HG03060 (cell line): ENCODE results near the gene AIF1L.

Experiments used
- ATAC-seq: cut with Tn5 transposase; IDR thresholded peaks from one replicate; pipeline ENCODE4 v1.9.1; 2021; ENCODE audit warnings: low read depth, moderate number of reproducible peaks; ENCODE audit not compliant: unreplicated experiment

AIF1L gene

GRCh38 chr9:131096269-131097125 lies at the start of gene AIF1L:
Gene AIF1L (plus strand): TSS chr9:131096531. CDS start chr9:131096630, 99 bp downstream.
- no peak for ATAC-seq

GRCh38 chr9:131046581-131047202 lies 49.6 kb upstream of the AIF1L start:
- no peak for ATAC-seq

DNA sequence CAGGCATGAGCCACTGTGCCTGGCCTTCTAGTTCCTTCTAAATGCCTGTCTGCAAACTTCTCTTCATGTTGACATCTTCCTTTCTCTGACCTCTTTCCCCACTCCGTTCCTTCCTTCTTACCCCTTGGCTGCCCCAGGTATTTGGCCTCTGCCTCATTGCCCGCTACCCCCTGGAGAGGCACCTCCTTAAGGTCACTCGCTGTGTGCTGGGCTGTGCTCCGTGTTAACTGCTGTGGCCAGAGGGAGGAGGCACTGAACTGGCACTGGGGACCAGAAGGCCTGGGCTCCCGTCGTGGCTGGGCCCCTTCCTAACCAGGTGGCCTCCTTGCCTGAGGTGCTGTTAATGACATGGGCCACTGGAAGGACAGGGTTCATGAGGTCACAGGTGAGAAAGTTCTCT lies 48.0 kb upstream of the AIF1L start:
- no peak for ATAC-seq

DNA sequence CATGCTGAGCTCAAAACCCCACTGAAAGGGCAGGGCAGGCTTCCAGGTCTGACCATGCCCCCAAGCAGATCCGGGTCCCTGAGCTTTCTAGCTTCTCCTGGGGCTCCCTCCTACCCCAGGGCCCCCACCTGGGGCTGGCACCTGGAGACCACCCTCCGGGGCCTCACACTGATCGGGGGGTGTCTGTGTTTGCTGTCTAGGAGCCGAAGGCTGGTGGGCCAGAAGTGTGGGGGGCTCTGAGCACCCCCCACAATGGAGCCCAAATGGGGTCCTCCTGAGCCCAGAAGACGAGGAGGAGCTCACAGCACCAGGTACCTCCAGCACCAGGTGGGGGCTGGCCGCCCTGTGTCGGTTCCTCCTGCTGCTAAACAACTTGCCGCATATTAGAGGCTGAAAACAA lies 47.5 kb upstream of the AIF1L start:
- ATAC-seq: no peak

DNA sequence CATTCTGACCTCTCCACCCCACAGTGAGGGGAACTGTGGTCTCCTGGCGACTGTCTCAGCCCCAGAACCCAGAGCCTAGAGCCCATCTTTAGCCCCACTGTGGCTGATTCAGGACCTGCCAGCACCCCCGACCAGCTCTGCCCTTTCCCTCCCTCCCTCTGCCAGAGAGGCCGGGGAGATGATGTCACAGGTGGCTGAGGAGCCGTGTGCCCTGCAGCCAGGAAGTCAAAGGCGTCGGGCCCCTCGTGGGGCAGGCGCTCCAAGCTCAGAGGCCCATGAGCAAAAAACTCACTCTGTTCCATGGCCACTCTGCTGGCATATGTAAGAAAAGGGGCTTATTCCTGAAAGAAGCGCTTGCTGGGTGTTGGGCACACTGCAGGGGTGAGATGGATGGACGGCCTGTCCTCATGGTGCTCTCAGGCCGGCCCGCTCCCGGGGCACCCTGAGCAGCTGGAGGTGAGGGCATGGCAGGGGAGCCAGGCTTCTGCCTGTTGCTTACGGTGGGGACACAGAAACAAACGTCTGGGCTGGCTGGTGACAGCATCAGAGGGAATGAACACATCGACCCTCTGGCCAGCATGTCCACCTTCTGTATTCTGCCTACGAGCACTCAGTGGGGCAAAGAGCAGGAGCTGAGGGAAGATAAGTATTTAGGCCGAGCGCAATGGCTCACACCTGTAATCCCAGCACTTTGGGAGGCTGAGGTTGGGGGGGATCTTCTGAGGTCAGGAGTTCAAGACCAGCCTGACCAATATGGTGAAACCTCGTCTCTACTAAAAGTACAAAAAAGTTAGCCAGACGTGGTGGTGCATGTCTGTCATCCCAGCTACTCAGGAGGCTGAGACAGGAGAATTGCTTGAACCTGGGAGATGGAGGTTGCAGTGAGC lies 46.3 kb upstream of the AIF1L start:
- ATAC-seq: no peak

DNA sequence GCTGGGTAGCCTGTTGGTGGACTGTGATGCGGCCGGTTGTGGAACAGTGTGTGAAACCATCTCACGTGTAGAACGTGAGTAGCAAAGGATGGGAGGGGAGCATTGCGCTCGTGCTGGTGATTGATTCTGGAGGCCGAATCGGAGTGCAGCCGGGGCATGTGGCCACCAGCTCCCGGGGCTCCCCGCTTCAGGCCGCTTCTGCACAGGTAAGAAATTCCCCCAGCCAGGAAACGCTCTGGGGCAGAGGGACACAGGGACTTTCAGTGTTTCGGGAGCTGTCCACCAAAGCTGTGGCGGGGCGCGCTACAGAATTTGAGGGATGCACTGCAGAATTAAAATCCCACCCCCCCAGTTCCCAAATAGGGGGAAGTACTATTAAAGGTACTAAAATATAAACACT lies 45.5 kb upstream of the AIF1L start:
- ATAC-seq: no peak

- ATAC-seq: no peak
Observed at GRCh38 chr9:131051592-131052517, 44.5 kb upstream of the AIF1L start.

GRCh38 chr9:131053896-131054295 lies 42.4 kb upstream of the AIF1L start:
- no peak for ATAC-seq

GRCh38 chr9:131056781-131057506 lies 39.4 kb upstream of the AIF1L start:
- no peak for ATAC-seq

DNA sequence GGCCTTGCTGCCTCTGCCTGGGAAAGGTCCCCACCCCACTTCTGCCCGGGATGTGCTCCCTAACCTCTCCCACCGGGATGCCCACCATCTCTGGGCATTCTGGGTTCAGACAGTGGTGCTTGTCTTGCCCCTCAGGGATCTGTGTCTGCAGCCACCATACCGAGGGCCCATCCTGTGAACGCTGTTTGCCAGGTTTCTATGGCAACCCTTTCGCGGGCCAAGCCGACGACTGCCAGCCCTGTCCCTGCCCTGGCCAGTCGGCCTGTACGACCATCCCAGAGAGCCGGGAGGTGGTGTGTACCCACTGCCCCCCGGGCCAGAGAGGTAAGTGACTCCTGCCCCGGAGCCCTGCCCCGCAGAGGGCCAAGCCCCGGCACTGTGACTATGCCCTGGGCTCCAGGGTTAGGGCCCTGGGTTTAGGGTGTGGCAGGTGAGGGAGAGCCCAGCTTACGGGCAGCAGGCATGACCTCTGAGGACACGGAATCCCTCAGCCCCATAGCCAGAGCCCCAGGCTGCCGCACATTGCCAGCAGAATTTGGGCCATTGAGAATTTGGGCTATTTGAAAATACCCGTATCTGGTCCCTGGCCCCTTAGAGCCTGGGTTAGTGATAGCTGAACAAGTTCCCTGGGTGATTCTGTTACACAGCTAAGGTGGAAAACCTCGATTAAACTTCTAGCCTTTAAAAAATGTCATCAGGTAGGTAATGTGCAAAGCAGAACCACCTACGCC lies 35.3 kb upstream of the AIF1L start:
- no peak for ATAC-seq

DNA sequence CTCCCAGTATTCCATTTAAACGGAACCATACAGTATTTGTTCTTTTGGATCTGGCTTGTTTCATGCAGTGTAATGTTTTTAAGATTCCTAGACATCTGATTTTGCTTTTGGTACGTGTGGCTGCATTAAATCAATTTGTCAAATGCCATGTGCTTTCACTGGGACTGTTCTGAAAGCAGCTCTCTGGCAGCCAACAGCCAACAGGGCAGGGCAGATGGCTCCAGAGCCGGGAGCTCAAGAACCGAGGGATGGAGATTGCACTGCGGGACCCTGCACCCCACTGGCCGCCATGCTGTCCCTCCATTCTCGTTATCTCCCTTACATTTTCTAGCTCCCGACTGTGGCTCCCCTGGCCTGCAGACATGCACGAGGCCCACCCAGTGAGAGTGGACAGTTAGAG lies 33.4 kb upstream of the AIF1L start:
- ATAC-seq: no peak

DNA sequence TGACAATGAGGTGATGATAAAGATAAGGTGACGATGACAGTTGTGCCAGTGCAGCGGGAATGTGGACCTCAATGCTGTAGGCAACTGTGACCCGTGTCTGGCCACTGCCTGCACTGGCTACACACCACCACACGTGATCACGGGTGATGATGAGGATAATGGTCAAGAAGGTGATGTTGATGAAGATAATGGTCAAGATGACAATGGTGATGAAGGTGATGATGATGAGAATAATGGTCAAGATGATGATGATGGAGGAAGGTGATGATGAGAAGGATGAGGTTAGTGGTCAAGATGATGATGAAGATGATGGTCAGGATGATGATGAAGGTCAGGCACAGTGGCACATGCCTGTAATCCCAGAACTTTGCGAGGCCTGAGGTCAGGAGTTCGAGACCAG lies 30.7 kb upstream of the AIF1L start:
- no peak for ATAC-seq

DNA sequence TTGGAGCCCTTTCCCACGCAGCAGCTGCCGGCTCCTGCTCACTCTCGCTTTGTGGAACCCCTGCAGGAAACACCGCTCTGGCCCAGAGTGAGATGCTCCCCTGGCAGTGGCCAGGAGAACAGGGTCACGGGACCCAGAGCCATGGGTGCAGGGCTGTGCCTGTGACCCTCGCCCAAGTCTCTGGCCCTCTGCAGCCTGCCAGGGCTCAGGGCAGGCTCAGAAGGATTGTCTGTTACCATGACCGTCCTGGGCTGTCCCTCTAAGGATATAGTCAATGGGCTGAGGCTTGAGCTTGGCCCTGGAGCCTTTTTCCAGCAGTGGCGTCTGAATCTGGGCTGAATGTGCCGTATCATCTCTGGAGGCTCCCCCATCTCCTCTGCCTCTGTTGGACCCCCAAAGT lies 28.7 kb upstream of the AIF1L start:
- ATAC-seq: no peak

GRCh38 chr9:131068076-131068816 lies 28.1 kb upstream of the AIF1L start:
- no peak for ATAC-seq

DNA sequence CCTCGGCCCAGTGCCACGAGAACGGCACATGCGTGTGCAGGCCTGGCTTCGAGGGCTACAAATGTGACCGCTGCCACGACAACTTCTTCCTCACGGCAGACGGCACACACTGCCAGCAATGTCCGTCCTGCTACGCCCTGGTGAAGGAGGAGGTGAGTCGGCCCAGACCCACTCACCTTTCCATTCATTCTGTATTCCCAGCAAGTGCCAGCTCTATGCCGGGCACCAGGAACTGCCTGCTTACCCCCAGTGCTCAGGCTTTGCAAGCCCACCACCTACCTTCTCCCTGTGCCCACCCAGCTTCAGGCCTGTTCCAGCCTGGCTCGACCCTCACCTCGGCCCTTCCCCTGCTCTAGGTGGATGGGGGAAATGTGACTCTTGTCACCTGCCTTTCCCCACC lies 26.6 kb upstream of the AIF1L start:
- no peak for ATAC-seq

- ATAC-seq: no peak
Observed at GRCh38 chr9:131072107-131072870, 24.0 kb upstream of the AIF1L start.

GRCh38 chr9:131072871-131073237 lies 23.5 kb upstream of the AIF1L start:
- no peak for ATAC-seq
